ENCODE data around the gene MBNL2. TPM values are rescaled to one million over a fixed set of nuclear protein-coding genes. Genes with fewer than 3 reads are reported as not detected.

Gene MBNL2
- total and polyA plus RNA-seq, 2 donors = 33.3 to 139 TPM

DNA sequence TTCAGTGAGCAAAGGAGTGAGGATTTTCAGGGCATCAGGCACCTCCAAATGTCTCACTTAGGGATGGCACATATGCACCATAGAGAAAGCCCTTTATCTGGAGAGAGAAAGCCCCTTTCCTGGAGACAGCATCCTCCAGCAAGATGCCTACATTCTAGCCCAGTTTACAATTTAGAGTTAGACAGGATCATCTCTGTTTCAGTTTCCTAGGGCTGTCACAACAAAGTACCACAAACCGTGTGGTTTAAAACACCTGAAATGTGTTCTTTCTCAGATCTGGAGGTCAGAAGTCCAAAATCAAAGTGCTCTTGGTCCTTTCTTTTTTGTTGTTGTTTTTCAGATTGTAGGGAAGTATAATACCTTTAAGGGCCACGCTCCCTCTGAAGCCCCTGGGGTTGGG is 61.8 kb downstream of the MBNL2 start:
- no peak for DNase-seq (ENCODE audit: extremely low spot score)
- Histone ChIP-seq H3K36me3 (ENCODE audit: insufficient read depth) (no peaks in the 10 kb centered on the region), H3K4me3 (ENCODE audit: low read depth, low read length) (no peak overlapping the region), H3K4me1 (ENCODE audit: insufficient read depth) (no peaks in the 10 kb centered on the region), H3K27ac (ENCODE audit: low read depth) (no peak overlapping the region)
- 93% methylated on average over 2 of the region's 2 CpGs for WGBS

DNA sequence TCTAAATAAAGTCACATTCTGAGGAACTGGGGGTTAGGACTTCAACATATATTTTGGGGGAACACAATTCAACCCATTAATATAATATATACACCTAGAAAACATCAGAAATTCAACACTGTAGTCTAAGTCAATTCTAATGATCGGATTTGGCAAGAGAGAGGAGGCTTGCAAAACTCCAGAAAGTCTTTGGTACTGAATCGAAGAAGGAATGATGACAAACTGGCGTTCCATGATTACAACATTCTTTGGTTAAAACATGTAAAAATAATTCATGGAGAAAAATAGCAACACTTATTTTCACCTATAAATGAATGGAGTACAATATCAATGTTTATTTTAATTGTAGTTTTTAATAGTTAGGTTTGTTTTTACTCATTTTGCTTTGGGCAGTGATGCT is 62.4 kb downstream of the MBNL2 start:
- Histone ChIP-seq H3K4me3 (ENCODE audit: low read depth, low read length) (no peak overlapping the region), H3K27ac (ENCODE audit: low read depth) (no peak overlapping the region), H3K4me1 (ENCODE audit: insufficient read depth) (peaks cover 1% of the 10 kb centered on the region), H3K36me3 (ENCODE audit: insufficient read depth) (no peaks in the 10 kb centered on the region)
- WGBS = 78% methylated on average over 3 of the region's 3 CpGs
- no peak for DNase-seq (ENCODE audit: extremely low spot score)

DNA sequence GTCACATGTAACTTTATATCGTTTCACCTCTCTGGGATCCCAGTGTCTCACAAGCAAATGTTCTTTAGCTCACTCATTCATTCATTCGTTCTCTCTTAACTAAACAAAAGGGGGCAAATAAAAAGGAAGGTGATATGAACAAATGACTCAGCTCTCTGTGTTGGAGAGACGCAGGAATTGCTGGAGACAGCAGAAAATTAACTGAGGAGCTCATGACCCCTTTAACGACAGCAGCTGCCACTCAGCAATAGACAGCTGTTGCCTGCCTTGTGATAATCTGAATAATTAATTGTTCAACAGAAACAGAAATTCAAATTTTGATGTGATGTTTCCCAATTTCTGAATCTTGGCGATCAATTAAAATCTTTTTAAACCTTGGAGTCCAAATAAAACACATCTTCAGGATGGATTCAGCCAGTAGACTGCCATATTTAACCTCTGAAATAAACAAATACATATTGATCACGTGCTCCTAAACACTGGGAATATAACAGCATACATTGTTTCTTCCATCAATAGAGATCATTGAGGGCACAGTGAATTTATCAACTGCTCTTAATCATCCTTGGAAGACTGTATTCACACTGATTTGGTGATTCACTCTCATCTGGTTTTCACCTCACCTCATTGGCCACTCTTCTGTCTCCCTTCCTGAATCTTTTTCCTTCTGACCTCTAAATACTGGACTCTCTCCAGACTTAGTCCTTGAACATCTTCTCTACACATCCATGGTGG is 63.3 kb downstream of the MBNL2 start:
- no peak for DNase-seq (ENCODE audit: extremely low spot score)
- H3K36me3 ChIP-seq (ENCODE audit: insufficient read depth) = no peaks in the 10 kb centered on the region
- H3K27ac ChIP-seq (ENCODE audit: low read depth) = no peak overlapping the region
- no peak overlapping the region for H3K4me3 ChIP-seq (ENCODE audit: low read depth, low read length)
- WGBS = 87% methylated on average over 6 of the region's 6 CpGs
- peaks cover 2% of the 10 kb centered on the region for H3K4me1 ChIP-seq (ENCODE audit: insufficient read depth)

DNA sequence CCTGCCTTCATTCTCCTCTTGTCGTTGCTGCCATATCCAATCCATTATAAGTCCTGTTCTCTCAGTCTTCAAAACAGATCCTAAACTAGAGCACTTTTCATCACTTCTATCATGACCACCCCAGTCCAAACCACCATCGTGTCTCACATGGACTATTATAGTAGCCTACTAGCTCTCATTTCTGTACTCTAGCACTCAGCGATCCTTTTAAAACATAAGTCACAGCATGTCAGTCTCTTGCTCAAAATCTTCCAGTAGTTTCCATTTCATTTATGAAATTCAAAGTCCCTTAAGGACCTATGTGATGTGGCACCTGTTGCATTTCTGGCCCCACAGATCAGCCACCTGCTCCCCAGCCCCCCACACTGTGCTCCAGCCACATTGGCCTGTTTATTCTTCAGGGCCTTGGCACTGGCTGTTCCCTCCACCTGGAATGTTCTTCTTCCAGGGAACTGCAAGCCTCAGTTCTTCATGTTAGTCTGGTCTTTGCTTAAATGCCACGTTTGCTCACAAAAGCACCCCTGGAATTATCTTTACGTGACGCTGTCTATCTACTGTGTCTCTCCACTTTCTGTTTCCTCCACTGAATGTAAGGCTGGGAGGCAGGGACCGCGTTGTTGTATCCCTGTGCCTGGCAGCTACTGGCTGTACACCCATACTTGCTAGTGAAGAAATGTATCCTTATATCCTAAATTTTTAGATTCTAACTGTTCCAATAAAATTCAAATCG is 64.3 kb downstream of the MBNL2 start:
- Histone ChIP-seq H3K4me1 (ENCODE audit: insufficient read depth) (peaks cover 2% of the 10 kb centered on the region), H3K4me3 (ENCODE audit: low read depth, low read length) (no peak overlapping the region), H3K36me3 (ENCODE audit: insufficient read depth) (no peaks in the 10 kb centered on the region), H3K27ac (ENCODE audit: low read depth) (no peak overlapping the region)
- 87% methylated on average over 9 of the region's 9 CpGs for WGBS
- DNase-seq (ENCODE audit: extremely low spot score) = no peak

DNA sequence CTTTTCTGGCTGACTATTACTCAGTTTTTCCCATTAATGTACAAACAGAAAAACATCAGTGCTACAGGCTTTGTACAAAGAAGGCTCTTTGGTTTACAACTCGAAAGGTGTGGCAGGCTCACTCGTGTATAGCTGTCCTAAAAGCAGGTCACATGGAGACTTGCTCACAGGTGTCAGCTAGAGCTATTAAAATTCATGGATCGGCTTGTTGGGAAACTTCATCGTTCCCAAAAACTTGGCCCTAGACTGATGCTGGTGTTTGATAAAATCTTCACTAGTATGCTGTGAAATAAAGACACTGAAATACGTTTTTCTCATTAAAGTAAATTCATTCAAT is 64.9 kb downstream of the MBNL2 start:
- H3K4me1 ChIP-seq (ENCODE audit: insufficient read depth) = peaks cover 2% of the 10 kb centered on the region
- no peak overlapping the region for H3K4me3 ChIP-seq (ENCODE audit: low read depth, low read length)
- H3K36me3 ChIP-seq (ENCODE audit: insufficient read depth) = no peaks in the 10 kb centered on the region
- 77% methylated on average over 5 of the region's 5 CpGs for WGBS
- DNase-seq (ENCODE audit: extremely low spot score) = no peak
- H3K27ac ChIP-seq (ENCODE audit: low read depth) = no peak overlapping the region

DNA sequence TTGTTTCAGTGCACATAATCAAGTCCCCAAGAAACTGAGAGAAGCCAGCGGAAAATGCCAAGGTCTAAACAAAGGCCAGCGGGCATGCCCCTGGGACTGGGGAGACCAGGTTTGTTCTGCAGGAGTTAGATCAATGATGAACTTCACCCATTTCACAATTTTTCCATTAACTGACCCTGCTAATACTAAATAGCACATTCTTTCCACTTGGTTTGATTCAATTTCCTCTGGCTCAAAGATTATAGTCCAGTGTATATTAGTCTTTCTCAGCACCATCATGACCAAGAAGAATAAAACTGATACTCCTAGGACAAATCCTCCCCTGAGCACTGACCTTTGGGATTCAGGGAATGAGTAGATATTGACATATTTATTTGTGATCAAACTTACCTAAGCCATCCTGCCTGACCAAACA is 66.4 kb downstream of the MBNL2 start:
- H3K4me1 ChIP-seq (ENCODE audit: insufficient read depth) = peaks cover 2% of the 10 kb centered on the region
- WGBS = 97% methylated on average over 2 of the region's 2 CpGs

DNA sequence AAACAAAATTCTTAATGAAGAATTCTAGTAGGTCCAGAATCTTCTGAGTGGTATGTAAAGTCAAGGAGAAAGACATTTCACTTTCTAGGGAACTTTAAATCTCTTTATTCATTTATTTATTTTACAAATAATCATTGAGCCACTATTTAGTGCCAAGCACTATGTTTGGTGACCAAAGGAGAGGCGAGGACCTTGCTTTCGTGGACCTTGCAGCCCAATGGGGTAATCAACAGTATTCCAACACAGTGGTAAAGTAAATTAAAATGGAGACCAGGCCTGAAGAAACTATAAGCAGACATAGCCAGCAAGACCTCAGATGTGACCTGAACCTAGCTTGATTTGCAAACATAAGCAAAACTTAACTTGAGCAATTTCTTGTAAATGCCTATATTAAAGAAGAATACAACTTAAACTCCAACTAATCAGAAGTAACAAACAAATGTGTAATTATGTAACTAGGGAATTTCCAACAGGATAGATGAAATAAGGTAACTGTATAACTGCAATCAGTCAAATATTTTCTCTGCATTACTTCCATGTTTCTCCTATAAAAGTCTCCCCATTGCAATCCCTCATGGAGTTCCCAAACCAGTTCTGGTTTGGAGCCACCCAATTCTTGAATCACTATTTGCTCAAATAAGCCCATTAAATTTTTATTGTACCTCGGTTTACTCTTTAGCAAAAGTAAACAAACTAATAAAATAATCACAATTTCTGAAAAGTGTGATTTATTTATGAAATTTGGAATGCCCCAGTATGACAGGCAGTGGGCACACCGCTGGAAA is 67.6 kb downstream of the MBNL2 start:
- Histone ChIP-seq H3K27ac (ENCODE audit: low read depth) (no peak overlapping the region), H3K4me1 (ENCODE audit: insufficient read depth) (peaks cover 2% of the 10 kb centered on the region), H3K36me3 (ENCODE audit: insufficient read depth) (no peaks in the 10 kb centered on the region), H3K4me3 (ENCODE audit: low read depth, low read length) (no peak overlapping the region)
- DNase-seq (ENCODE audit: extremely low spot score) = no peak
- 95% methylated on average over 4 of the region's 4 CpGs for WGBS

More for the DNA sequence above, 66.4 kb downstream of the MBNL2 start:
- H3K36me3 ChIP-seq (ENCODE audit: insufficient read depth) = no peaks in the 10 kb centered on the region
- H3K4me3 ChIP-seq (ENCODE audit: low read depth, low read length) = no peak overlapping the region
- DNase-seq (ENCODE audit: extremely low spot score) = no peak
- no peak overlapping the region for H3K27ac ChIP-seq (ENCODE audit: low read depth)

DNA sequence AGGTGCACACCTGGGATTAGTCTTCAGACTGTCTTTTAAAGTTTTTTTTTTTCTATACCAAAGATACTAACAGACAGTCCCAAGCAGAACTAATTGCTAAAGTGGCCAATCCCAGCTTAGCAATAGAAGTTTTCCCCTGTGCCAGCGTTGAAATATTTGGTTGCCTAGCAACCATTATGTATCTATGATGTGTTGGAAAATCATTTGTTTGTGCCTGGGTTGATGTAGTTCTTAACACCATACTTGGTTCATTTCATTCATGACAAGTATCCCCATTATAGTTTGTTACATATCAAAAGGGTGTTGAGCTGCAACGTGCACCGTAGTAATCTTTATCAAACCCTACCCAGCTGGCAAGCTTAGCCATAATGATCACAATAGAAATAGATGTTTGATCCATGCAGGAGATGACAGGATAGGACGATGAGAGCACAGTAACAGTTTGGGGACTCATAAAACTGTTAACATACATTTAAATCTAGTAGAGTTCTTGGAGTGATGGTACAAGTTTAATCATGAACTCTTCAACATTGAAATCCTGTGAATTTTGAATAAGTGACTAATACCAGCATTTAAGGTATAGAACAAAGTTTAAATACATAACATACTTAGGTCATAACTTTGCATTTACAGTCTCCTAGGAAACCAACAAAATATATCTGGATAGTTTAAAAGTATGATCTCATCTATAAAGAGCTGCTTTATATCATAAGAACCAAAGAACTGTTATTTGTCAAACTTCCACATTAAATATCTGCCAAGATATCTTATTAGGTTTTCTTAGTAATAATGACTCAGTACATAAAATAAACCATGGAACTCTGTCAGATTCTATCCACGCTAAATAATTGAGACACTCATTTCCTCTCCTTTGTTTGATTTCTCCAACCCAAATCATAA is 73.4 kb downstream of the MBNL2 start:
- H3K27ac ChIP-seq (ENCODE audit: low read depth) = no peak overlapping the region
- 23% methylated on average over 5 of the region's 5 CpGs for WGBS
- no peaks in the 10 kb centered on the region for H3K4me1 ChIP-seq (ENCODE audit: insufficient read depth)
- no peak overlapping the region for H3K4me3 ChIP-seq (ENCODE audit: low read depth, low read length)
- H3K36me3 ChIP-seq (ENCODE audit: insufficient read depth) = no peaks in the 10 kb centered on the region
- no peak for DNase-seq (ENCODE audit: extremely low spot score)

DNA sequence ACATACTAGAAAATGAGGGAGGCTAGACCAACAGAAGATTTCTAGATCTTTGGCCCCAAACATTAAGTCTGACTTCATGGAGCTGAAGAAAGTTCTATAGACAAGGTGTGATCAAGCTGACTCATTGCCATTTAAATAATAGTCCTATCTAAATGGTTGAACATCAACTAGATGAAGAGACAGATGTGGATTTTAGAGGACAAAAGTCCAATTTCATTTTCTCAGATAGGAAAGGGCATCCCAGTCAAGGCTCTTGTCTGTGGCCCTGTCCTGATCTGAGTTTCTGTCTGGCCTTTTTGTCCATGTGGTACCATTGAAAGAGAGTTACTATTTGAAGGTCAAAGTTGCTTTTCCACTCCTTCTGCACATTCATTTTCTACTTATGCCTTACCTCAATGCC is 74.6 kb downstream of the MBNL2 start:
- H3K27ac ChIP-seq (ENCODE audit: low read depth) = no peak overlapping the region
- H3K36me3 ChIP-seq (ENCODE audit: insufficient read depth) = no peaks in the 10 kb centered on the region
- H3K4me1 ChIP-seq (ENCODE audit: insufficient read depth) = no peaks in the 10 kb centered on the region
- DNase-seq (ENCODE audit: extremely low spot score) = no peak
- H3K4me3 ChIP-seq (ENCODE audit: low read depth, low read length) = no peak overlapping the region

DNA sequence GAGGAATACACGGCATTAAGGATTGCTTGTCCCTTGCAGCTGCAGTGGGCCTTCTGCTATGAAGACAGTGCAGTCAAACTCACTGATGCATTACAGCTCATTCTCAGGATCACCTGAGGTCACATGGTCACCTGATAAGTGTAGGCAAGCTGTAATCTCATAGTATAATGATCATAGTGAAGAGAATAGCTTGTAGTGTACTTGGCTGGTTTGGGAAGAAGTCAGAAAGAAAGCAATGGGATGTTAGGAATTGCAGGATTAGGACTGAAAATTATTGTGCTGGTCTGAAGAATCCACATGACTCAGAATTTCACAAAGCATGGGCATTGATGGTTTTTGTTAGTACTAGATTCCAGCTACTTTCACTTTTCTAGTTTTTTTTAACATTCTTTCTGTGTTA is 76.7 kb downstream of the MBNL2 start:
- Histone ChIP-seq H3K27ac (ENCODE audit: low read depth) (no peak overlapping the region), H3K4me1 (ENCODE audit: insufficient read depth) (no peaks in the 10 kb centered on the region), H3K4me3 (ENCODE audit: low read depth, low read length) (no peak overlapping the region), H3K36me3 (ENCODE audit: insufficient read depth) (no peaks in the 10 kb centered on the region)
- 81% methylated on average over 1 of the region's 1 CpG for WGBS
- no peak for DNase-seq (ENCODE audit: extremely low spot score)

DNA sequence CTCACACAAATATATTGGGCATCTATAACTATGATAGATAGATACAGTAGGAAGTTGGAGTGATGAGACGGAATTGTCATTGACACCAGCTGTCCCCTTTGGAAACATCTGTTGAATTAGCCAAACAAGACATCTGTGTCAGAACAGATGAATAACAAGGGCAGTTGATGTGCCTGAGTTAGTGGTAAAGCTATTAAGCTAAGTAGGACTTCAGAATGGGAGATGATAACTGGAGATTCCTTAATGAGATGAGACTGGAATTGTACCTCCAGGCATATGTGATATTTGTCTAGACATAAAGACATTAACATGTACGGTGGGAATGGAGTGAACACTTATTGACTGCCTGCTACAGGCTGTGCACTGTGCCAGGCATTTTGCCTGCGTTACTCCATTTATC is 78.7 kb downstream of the MBNL2 start:
- WGBS = 77% methylated on average over 3 of the region's 3 CpGs
- H3K4me1 ChIP-seq (ENCODE audit: insufficient read depth) = no peaks in the 10 kb centered on the region
- H3K36me3 ChIP-seq (ENCODE audit: insufficient read depth) = no peaks in the 10 kb centered on the region
- DNase-seq (ENCODE audit: extremely low spot score) = no peak
- no peak overlapping the region for H3K4me3 ChIP-seq (ENCODE audit: low read depth, low read length)
- no peak overlapping the region for H3K27ac ChIP-seq (ENCODE audit: low read depth)

DNA sequence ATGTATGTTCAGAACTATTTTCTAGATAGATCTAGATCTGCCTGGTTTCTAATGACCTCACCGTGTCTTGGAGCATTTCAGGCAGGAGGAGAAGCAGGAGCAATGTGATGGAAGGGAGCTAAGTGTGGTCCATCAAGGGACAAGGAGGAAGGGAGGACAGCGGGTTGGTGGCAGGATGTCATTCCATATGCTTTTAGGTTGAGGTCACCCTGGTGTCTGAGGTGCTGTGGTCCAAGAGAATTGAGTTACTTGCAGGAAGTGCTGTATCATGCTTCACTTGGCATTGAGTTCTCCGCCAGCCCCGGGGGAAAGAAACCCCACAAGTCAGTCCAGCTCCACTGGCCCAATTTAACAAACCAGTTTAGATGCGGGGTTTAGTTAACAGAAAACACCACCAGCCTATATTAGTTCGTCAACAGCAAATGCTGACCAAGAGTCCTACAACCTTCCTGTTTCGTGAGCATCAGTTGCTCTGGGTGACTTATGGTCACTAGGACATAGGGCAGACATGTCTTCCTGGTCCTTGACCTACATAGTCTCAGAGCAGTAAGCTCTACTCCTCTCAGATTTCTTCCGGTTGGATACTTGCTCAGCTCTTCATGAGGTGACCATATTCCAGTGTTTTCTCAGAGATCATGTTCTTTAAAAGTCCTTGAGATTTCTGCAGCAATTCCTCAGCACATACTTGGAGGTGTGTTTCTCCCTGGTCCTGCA is 79.4 kb downstream of the MBNL2 start:
- H3K27ac ChIP-seq (ENCODE audit: low read depth) = no peak overlapping the region
- 94% methylated on average over 8 of the region's 8 CpGs for WGBS
- H3K36me3 ChIP-seq (ENCODE audit: insufficient read depth) = no peaks in the 10 kb centered on the region
- H3K4me3 ChIP-seq (ENCODE audit: low read depth, low read length) = no peak overlapping the region
- DNase-seq (ENCODE audit: extremely low spot score) = no peak
- H3K4me1 ChIP-seq (ENCODE audit: insufficient read depth) = no peaks in the 10 kb centered on the region

DNA sequence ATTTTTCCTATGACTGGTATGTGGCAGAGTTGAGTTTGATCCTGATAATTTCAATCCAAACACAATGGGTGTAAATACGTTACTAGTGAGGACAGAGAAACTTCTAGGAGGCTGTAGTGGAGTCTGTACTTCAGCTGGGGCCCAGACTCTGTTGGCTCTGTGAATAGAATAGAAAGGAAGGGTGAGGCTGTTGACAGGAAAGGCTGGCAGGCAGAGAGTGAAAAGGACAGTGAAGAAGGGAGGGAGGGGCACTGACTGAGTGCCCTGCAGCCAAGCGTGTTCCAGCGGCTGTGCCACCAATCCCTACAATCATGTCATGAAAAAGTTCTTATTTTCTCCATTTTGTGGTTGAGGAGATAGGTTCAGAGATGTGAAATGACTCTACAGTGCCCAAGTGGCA is 80.5 kb downstream of the MBNL2 start:
- H3K4me3 ChIP-seq (ENCODE audit: low read depth, low read length) = no peak overlapping the region
- H3K4me1 ChIP-seq (ENCODE audit: insufficient read depth) = no peaks in the 10 kb centered on the region
- H3K27ac ChIP-seq (ENCODE audit: low read depth) = no peak overlapping the region
- DNase-seq (ENCODE audit: extremely low spot score) = no peak
- 78% methylated on average over 3 of the region's 3 CpGs for WGBS
- no peaks in the 10 kb centered on the region for H3K36me3 ChIP-seq (ENCODE audit: insufficient read depth)

All from urinary bladder (tissue), 4 donors.